Astrocyte of the spinal cord (primary cell): ENCODE results near the gene OSBPL10.
"Not testable (repeated sequence)": the region's sequence is repeated elsewhere in the genome, so short reads cannot be mapped to it uniquely, and the experiment has no call there.

Experiments used
- DNase-seq: peaks from one replicate; pipeline ENCODE4 v3.0.0; 2011; ENCODE audit warnings: low read depth, low spot score
- H3K4me3 ChIP-seq: 2 replicates; pipeline ENCODE4 v1.5.1; 2011; ENCODE audit warnings: low read depth, mild to moderate bottlenecking, low read length, moderate library complexity
- CTCF ChIP-seq: IDR thresholded peaks from 2 replicates; pipeline ENCODE4 v1.5.1; 2012; ENCODE audit warnings: low read depth, mild to moderate bottlenecking, low read length, inconsistent platforms
- in situ Hi-C: cut with HindIII; loops from 2 replicates; pipeline ENCODE4 v1.10.0; 2017; ENCODE audit warnings: low sequenced_read_pairs

OSBPL10 gene

GRCh38 chr3:32017286-32017685 is 36.2 kb upstream of the OSBPL10 start:
- DNase-seq, result no peak
- no peak for TF ChIP-seq CTCF
- H3K4me3 ChIP-seq, result no peak overlapping the region
- in situ Hi-C loops, result no loop called here

GRCh38 chr3:32015638-32016037 is 34.6 kb upstream of the OSBPL10 start:
- in situ Hi-C loops, H3K4me3 ChIP-seq, DNase-seq: not testable (repeated sequence)

- H3K4me3 ChIP-seq, in situ Hi-C loops, DNase-seq: not testable (repeated sequence)
Observed at GRCh38 chr3:32010699-32011098, 29.6 kb upstream of the OSBPL10 start.

- no peak for TF ChIP-seq CTCF
- in situ Hi-C loops, result no loop called here
- DNase-seq, result no peak
Observed at GRCh38 chr3:32009957-32010356, 28.9 kb upstream of the OSBPL10 start.

GRCh38 chr3:32009101-32009500 is 28.0 kb upstream of the OSBPL10 start:
- no peak overlapping the region for H3K4me3 ChIP-seq
- no peak for DNase-seq
- in situ Hi-C loops, result no loop called here
- no peak for TF ChIP-seq CTCF

More at GRCh38 chr3:32009957-32010356, 28.9 kb upstream of the OSBPL10 start:
- H3K4me3 ChIP-seq, result no peak overlapping the region

GRCh38 chr3:32004113-32004765 is 23.2 kb upstream of the OSBPL10 start:
- peak; percentile 7 for TF ChIP-seq CTCF
- H3K4me3 ChIP-seq, result no peak overlapping the region
- DNase-seq, result no peak
- in situ Hi-C loops, result no loop called here

GRCh38 chr3:32003380-32003779 is 22.3 kb upstream of the OSBPL10 start:
- in situ Hi-C loops, result no loop called here
- no peak for DNase-seq
- no peak overlapping the region for H3K4me3 ChIP-seq
- no peak for TF ChIP-seq CTCF
